PC-3 (cell line): Measurements from ENCODE around the gene ZIC2. TPM values are rescaled to one million over a fixed set of nuclear protein-coding genes. Genes with fewer than 3 reads are reported as not detected.

Experiments
- ATAC-seq: fragments of 200-7000 bp; cut with Tn5 transposase; 2 replicates; pipeline ENCODE4 v1.9.1; 2020; ENCODE audit warnings: mild to moderate bottlenecking, moderate library complexity
- BruUV-seq: library from RNA; stranded (reverse); fragments of 400-500 nt; replicated peaks from 2 replicates; lab custom pipeline; 2021; lab: Mats Ljungman, UMichigan
- CTCF ChIA-PET: fragments of 300-600 bp; sonication (Branson Sonifier 250); formaldehyde crosslinking; loops from one replicate; lab custom pipeline; 2022; ENCODE audit warnings: antibody characterized with exemption; lab: Charles Lee
- POLR2A ChIA-PET: fragments of 300-600 bp; sonication (Branson Sonifier 250); formaldehyde crosslinking; loops from one replicate; lab custom pipeline; 2022; ENCODE audit warnings: antibody characterized with exemption; ENCODE audit not compliant: unreplicated experiment; lab: Charles Lee
- DNase-seq: peaks from one replicate; pipeline ENCODE4 v3.0.0-alpha.2; 2015
- H2AFZ ChIP-seq: fragments of 300-600 bp; sonication (generic); 2 replicates; pipeline ENCODE4 v1.6.0; 2016; ENCODE audit warnings: antibody characterized with exemption, low read length
- H3F3A ChIP-seq: fragments of 300-600 bp; sonication (generic); one replicate; pipeline ENCODE4 v1.6.0; 2017; ENCODE audit warnings: antibody characterized with exemption, low read length, control low read depth, mild to moderate bottlenecking; ENCODE audit not compliant: unreplicated experiment
- H3K27ac ChIP-seq: fragments of 300-600 bp; sonication (generic); 2 replicates; pipeline ENCODE4 v1.5.1; 2016; ENCODE audit warnings: mild to moderate bottlenecking, low read length
- H3K27me3 ChIP-seq: fragments of 300-600 bp; sonication (generic); 2 replicates; pipeline ENCODE4 v1.6.1; 2016; ENCODE audit warnings: low read length, mixed read lengths
- H3K36me3 ChIP-seq: fragments of 300-600 bp; sonication (generic); 2 replicates; pipeline ENCODE4 v1.6.1; 2016; ENCODE audit warnings: low read depth, mixed run types, low read length, mixed read lengths
- H3K4me1 ChIP-seq: fragments of 300-600 bp; sonication (generic); 2 replicates; pipeline ENCODE4 v1.5.1; 2016; ENCODE audit warnings: low read length; ENCODE audit not compliant: insufficient read depth
- H3K4me2 ChIP-seq: fragments of 300-600 bp; sonication (generic); 2 replicates; pipeline ENCODE4 v1.6.0; 2016; ENCODE audit warnings: low read length
- H3K4me3 ChIP-seq: fragments of 300-600 bp; sonication (generic); 2 replicates; pipeline ENCODE4 v1.5.1; 2016; ENCODE audit warnings: mild to moderate bottlenecking, low read length, mixed read lengths
- H3K79me2 ChIP-seq: fragments of 300-600 bp; sonication (generic); 2 replicates; pipeline ENCODE4 v1.6.1; 2017; ENCODE audit warnings: low read length, mixed read lengths
- H3K9ac ChIP-seq: fragments of 300-600 bp; sonication (generic); 2 replicates; pipeline ENCODE4 v1.6.0; 2016; ENCODE audit warnings: mild to moderate bottlenecking, low read length
- H3K9me2 ChIP-seq: fragments of 300-600 bp; sonication (generic); replicated peaks from 2 replicates; pipeline ENCODE4 v1.6.1; 2016; ENCODE audit warnings: mixed run types, low read length, mixed read lengths
- H3K9me3 ChIP-seq: fragments of 300-600 bp; sonication (generic); 2 replicates; pipeline ENCODE4 v1.6.1; 2016; ENCODE audit warnings: low read length, mixed read lengths
- H4K20me1 ChIP-seq: fragments of 300-600 bp; sonication (generic); 2 replicates; pipeline ENCODE4 v1.6.1; 2016; ENCODE audit warnings: low read length, mixed read lengths
- EZH2 ChIP-seq: fragments of 300-600 bp; sonication (generic); IDR thresholded peaks from one replicate; pipeline ENCODE4 v1.6.1; 2017; ENCODE audit warnings: antibody characterized with exemption, mild to moderate bottlenecking, low read length; ENCODE audit not compliant: unreplicated experiment
- EZH2phosphoT487 ChIP-seq: fragments of 300-600 bp; sonication (generic); IDR thresholded peaks from 2 replicates; pipeline ENCODE4 v1.6.1; 2018; ENCODE audit warnings: mild to moderate bottlenecking, antibody characterized with exemption, low read length, borderline replicate concordance
- intact Hi-C: fragments of 100-400 bp; cut with micrococcal nuclease; formaldehyde crosslinking; loops from 2 replicates; pipeline ENCODE4 v1.9.0; 2023
- total RNA-seq: library from RNA; depleted of rRNA; stranded (reverse); fragments of >200 nt; gene quantifications from 2 replicates; pipeline ENCODE4 v1.2.3, GENCODE V29; 2014
- TF ChIP-seq, protein P1 (sequence below): fragments of 300-600 bp; sonication (generic); conservative IDR thresholded peaks from 2 replicates; pipeline ENCODE4 v1.5.1; 2017; ENCODE audit warnings: antibody characterized with exemption, low read depth, mild to moderate bottlenecking, low read length

ZIC2 gene
- total RNA-seq, 1 experiment from 2014 or later = not detected

DNA sequence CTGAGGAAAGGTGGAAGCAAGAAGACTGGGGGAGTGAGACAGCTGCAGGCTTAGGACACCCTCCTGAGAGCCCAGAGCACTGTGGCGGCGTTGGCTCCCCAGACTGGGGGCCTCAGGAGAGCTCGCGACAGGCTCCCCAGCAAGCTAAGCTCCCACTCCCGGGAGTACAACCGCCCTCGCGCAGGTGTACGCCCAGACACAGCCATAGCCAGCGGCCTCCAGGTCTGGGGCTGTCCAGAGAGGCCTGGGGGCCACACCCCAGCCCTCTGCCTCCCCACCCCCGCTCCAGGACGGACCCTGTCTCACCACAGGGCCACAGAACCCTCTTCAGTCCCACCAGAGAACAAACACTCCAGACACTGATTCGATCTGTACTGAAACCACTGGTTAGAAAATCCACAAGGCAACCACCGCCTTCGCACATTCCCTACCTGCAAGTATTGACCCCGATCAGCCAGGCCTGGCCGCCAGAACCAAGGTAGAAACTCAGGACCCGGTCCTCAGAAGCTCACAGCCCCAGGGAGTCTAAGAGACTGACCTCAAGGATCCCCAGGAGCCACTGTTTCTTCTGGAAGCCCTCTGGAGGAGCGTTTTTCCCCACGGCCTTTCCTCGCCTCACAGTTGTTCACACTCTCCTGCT lies 26.4 kb upstream of the ZIC2 start:
- DNase-seq (no peak), ATAC-seq (no peak)
- intact Hi-C loops = no loop called here
- Histone ChIP-seq H4K20me1 (no peaks in the 10 kb centered on the region), H3K36me3 (no peaks in the 10 kb centered on the region), H3K4me1 (no peaks in the 10 kb centered on the region), H3K4me3 (no peak overlapping the region), H3K27ac (no peak overlapping the region), H3K4me2 (no peak overlapping the region), H3K79me2 (no peaks in the 10 kb centered on the region), H3K9me3 (no peaks in the 10 kb centered on the region), H3K9me2 (no peaks in the 10 kb centered on the region), H3K27me3 (peaks cover 78% of the 10 kb centered on the region), H3F3A (no peaks in the 10 kb centered on the region), H3K9ac (no peak overlapping the region), H2AFZ (no peak overlapping the region)
- CTCF ChIA-PET = no interaction called here
- POLR2A ChIA-PET = interaction anchor here (0.6 kb wide), 1 partner anchor 138 kb away, joined by 17 read pairs; no protein-coding TSS in a partner anchor
- no TSS peak for BruUV-seq
- TF ChIP-seq, protein P1, sequence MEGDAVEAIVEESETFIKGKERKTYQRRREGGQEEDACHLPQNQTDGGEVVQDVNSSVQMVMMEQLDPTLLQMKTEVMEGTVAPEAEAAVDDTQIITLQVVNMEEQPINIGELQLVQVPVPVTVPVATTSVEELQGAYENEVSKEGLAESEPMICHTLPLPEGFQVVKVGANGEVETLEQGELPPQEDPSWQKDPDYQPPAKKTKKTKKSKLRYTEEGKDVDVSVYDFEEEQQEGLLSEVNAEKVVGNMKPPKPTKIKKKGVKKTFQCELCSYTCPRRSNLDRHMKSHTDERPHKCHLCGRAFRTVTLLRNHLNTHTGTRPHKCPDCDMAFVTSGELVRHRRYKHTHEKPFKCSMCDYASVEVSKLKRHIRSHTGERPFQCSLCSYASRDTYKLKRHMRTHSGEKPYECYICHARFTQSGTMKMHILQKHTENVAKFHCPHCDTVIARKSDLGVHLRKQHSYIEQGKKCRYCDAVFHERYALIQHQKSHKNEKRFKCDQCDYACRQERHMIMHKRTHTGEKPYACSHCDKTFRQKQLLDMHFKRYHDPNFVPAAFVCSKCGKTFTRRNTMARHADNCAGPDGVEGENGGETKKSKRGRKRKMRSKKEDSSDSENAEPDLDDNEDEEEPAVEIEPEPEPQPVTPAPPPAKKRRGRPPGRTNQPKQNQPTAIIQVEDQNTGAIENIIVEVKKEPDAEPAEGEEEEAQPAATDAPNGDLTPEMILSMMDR = no peak
- TF ChIP-seq EZH2 (no peak), EZH2phosphoT487 (no peak)

DNA sequence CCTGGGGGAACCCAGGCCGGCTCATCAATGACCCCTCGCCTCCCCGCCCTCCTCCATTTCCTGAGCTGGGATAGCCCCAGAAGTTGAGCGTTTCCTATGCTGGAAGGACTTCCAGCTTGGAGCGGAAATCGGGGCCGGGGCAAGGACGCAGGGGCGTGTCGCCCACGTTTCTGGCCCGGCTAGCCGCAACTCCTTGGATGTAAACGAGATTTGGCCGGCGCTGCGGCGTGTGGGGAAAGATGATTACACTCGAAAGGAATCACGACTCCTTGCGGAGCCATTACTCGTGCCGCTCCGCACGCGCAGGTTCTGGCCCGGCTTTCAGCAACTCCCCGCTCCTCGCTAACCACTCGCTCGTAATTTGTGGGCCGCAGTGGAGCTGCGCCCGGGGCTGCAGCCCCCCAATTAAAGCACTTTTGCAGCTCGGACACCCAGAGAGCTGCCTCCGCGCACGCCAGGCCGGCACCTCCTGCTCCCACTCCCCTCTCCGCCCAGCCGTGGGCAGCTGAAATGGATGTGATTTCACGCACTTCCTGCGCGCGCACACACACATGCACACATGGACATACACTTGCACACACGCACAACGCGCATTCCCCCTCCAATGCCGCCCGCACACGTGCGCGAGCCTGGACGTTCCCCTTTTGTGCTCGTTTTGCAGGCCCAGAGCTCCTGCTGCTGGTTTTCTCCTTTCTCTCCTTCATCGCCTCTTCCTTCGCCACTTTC lies 25.7 kb upstream of the ZIC2 start:
- H3K4me2 ChIP-seq = no peak overlapping the region

More for the DNA sequence above, 25.7 kb upstream of the ZIC2 start:
- DNase-seq (no peak), ATAC-seq (no peak)
- no peaks in the 10 kb centered on the region for H4K20me1 ChIP-seq
- no peak overlapping the region for H3K4me3 ChIP-seq
- H3K36me3 ChIP-seq = no peaks in the 10 kb centered on the region
- H3K9ac ChIP-seq = no peak overlapping the region
- TF ChIP-seq EZH2 = no peak
- TF ChIP-seq, protein P1 = no peak
- H3K4me1 ChIP-seq = no peaks in the 10 kb centered on the region
- ChIA-PET CTCF (no interaction called here), POLR2A (no interaction called here)
- H3F3A ChIP-seq = no peaks in the 10 kb centered on the region
- no peaks in the 10 kb centered on the region for H3K9me2 ChIP-seq
- H2AFZ ChIP-seq = no peak overlapping the region
- intact Hi-C loops = no loop called here
- no TSS peak for BruUV-seq
- H3K79me2 ChIP-seq = no peaks in the 10 kb centered on the region
- H3K9me3 ChIP-seq = no peaks in the 10 kb centered on the region
- H3K27me3 ChIP-seq = peaks cover 75% of the 10 kb centered on the region
- H3K27ac ChIP-seq = no peak overlapping the region
